Measurements from ENCODE around the gene KLHL2. TPM values are rescaled to one million over a fixed set of nuclear protein-coding genes. Genes with fewer than 3 reads are reported as not detected.

The KLHL2 gene
- total RNA-seq, 3 donors from 2014 or later, result 20.2 to 60.4 (median 38.0) TPM

DNA sequence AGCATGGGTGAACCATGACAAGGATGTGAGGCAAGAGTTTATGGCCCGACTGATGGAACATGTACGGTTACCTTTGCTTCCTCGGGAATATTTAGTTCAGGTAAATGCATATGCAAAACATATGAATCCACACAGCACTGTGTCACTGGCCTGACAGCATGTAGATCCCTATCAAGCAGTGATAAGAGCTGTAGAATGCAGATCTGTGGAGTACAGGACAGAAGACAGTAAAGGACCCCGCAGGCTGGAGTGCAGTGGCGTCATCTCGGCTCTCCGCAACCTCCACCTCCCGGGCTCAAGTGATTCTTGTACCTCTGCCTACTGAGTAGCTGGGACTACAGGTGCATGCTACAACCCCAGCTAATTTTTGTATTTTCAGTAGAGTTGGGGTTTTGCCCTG, 90.3 kb downstream of the KLHL2 start:
- no peak for DNase-seq (ENCODE audit: low spot score in 2 of 2)
- Histone ChIP-seq H3K27ac (no peak overlapping the region), H3K4me3 (no peak overlapping the region), H3K4me1 (no peaks in the 10 kb centered on the region), H3K36me3 (no peaks in the 10 kb centered on the region), H3K9me3 (no peaks in the 10 kb centered on the region), H3K27me3 (no peaks in the 10 kb centered on the region)
- TF ChIP-seq POLR2AphosphoS5 (IDR thresholded peaks at IDR 0.05) (no peak), CTCF (IDR thresholded peaks at IDR 0.05) (no peak), POLR2A (IDR thresholded peaks at IDR 0.05) (no peak)
- intact Hi-C loops (cut with DNase I; ENCODE audit: low total_unique reads), result no loop called here

- intact Hi-C loops (cut with DNase I; ENCODE audit: low total_unique reads), result no loop called here
- Histone ChIP-seq H3K4me1 (no peaks in the 10 kb centered on the region), H3K9me3 (no peaks in the 10 kb centered on the region), H3K36me3 (no peaks in the 10 kb centered on the region), H3K4me3 (no peak overlapping the region), H3K27me3 (no peaks in the 10 kb centered on the region), H3K27ac (no peak overlapping the region)
- DNase-seq (ENCODE audit: low spot score in 2 of 2), result no peak
- TF ChIP-seq POLR2A (IDR thresholded peaks at IDR 0.05) (no peak), CTCF (IDR thresholded peaks at IDR 0.05) (no peak), POLR2AphosphoS5 (IDR thresholded peaks at IDR 0.05) (no peak)
Measured at GRCh38 chr4:165299399-165300060, 92.2 kb downstream of the KLHL2 start.

DNA sequence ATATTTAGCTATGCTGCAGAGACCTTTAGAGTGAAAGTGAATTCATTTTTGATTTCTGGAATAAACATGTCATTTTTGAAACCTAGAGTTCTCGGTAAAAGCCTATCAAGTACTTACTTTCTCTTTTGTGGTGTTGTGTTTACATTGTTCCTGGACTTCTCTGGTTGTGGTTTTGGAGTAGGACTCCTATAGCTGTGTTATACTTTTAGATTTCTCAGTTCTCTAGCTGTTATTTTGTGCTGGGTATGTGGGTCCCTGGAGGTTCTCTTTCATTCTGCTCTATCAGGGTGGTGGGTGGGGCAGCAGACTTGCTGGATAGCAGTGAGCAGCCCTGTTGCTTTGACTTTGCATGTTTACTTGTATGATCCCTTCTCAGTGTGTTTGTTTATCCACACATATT, 94.5 kb downstream of the KLHL2 start:
- H3K4me3 ChIP-seq, result peak overlapping the region in 2 of 3 donors; percentile 8
- H3K27ac ChIP-seq, result peak overlapping the region in 1 of 2 donors; percentile 5
- intact Hi-C loops (cut with DNase I; ENCODE audit: low total_unique reads), result no loop called here
- no peaks in the 10 kb centered on the region for H3K9me3 ChIP-seq
- H3K36me3 ChIP-seq, result no peaks in the 10 kb centered on the region
- no peak for DNase-seq (ENCODE audit: low spot score in 2 of 2)
- TF ChIP-seq CTCF (IDR thresholded peaks at IDR 0.05) (no peak), POLR2AphosphoS5 (IDR thresholded peaks at IDR 0.05) (no peak), POLR2A (IDR thresholded peaks at IDR 0.05) (no peak)
- H3K4me1 ChIP-seq, result no peaks in the 10 kb centered on the region
- no peaks in the 10 kb centered on the region for H3K27me3 ChIP-seq

- TF ChIP-seq POLR2A (IDR thresholded peaks at IDR 0.05), result no peak
- TF ChIP-seq POLR2AphosphoS5 (IDR thresholded peaks at IDR 0.05), result no peak
- no peak for TF ChIP-seq CTCF (IDR thresholded peaks at IDR 0.05)
- Histone ChIP-seq H3K27me3 (no peaks in the 10 kb centered on the region), H3K4me3 (no peak overlapping the region), H3K9me3 (no peaks in the 10 kb centered on the region), H3K36me3 (no peaks in the 10 kb centered on the region), H3K4me1 (no peaks in the 10 kb centered on the region), H3K27ac (no peak overlapping the region)
- DNase-seq (ENCODE audit: low spot score in 2 of 2), result no peak
- intact Hi-C loops (cut with DNase I; ENCODE audit: low total_unique reads), result no loop called here
Measured at GRCh38 chr4:165302658-165303057, 95.3 kb downstream of the KLHL2 start.

- no peak for DNase-seq (ENCODE audit: low spot score in 2 of 2)
- H3K27me3 ChIP-seq, result no peaks in the 10 kb centered on the region
- H3K4me3 ChIP-seq, result no peak overlapping the region
- no peaks in the 10 kb centered on the region for H3K36me3 ChIP-seq
- intact Hi-C loops (cut with DNase I; ENCODE audit: low total_unique reads), result no loop called here
- TF ChIP-seq POLR2AphosphoS5 (IDR thresholded peaks at IDR 0.05) (no peak), POLR2A (IDR thresholded peaks at IDR 0.05) (no peak), CTCF (IDR thresholded peaks at IDR 0.05) (no peak)
- H3K27ac ChIP-seq, result peak overlapping the region in 1 of 2 donors; percentile 69
- H3K9me3 ChIP-seq, result no peaks in the 10 kb centered on the region
- H3K4me1 ChIP-seq, result no peaks in the 10 kb centered on the region
Measured at GRCh38 chr4:165308166-165308565, 100.8 kb downstream of the KLHL2 start.
